Measurements from ENCODE around the gene CLCN1.

DNA sequence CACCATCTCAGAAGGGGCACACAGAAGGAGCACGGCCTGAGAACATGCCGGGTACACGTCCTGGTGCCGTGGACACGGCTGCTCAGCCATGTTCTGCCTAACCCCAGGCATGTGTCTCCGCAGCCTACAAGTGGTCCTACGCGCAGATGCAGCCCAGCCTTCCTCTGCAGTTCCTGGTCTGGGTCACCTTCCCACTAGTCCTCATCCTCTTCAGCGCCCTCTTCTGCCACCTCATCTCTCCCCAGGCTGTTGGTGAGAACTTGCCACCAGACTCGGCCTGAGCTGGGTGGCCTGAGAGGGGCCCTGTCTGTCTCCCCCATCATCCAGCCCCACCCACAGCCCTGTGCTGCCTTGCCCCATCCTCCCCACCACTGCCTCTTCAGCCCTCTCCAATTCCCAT is 5.3 kb downstream of the CLCN1 start:
- TF ChIP-seq CTCF (IDR thresholded peaks at IDR 0.05): no peak
- no peak for TF ChIP-seq POLR2A (IDR thresholded peaks at IDR 0.05)
